Right cardiac atrium (tissue), 5 donors: ENCODE measurements around the gene PAX8. TPM values are rescaled to one million over a fixed set of nuclear protein-coding genes. Genes with fewer than 3 reads are reported as not detected.

Experiments
- ATAC-seq, 2 donors: fragments of 200-7000 bp; cut with Tn5 transposase; one replicate each; pipeline versions ENCODE4 v1.8.0 to v1.9.1; 2020; ENCODE audit warnings: moderate library complexity in 2 of 2, mild to moderate bottlenecking in 1 of 2
- DNase-seq, 3 donors: peaks; one replicate each; pipeline ENCODE4 v3.0.0-alpha.2; 2020
- H3K27ac ChIP-seq: one replicate; pipeline ENCODE4 v1.5.1; 2013; ENCODE audit warnings: mild to moderate bottlenecking, low read length, control low read depth, moderate library complexity
- H3K27me3 ChIP-seq: one replicate; pipeline ENCODE4 v1.6.1; 2013; ENCODE audit not compliant: control insufficient read depth, insufficient read depth
- H3K4me1 ChIP-seq: one replicate; pipeline ENCODE4 v1.6.1; 2013; ENCODE audit warnings: low read length; ENCODE audit not compliant: control insufficient read depth, insufficient read depth
- H3K4me3 ChIP-seq: one replicate; pipeline ENCODE4 v1.5.1; 2013; ENCODE audit warnings: low read length, control low read depth
- H3K9me3 ChIP-seq: one replicate; pipeline ENCODE4 v1.6.1; 2013; ENCODE audit warnings: low read length; ENCODE audit not compliant: control insufficient read depth
- WGBS: extraction: QIAGEN DNeasy Blood & Tissue Kit; methylation state at CpG from one replicate; pipeline ENCODE4 v1.1.7; 2013; 5-methylcytosine and 5-hydroxymethylcytosine counted together
- intact Hi-C, 4 donors: fragments of 100-400 bp; cut with DNase I; formaldehyde crosslinking; loops; one replicate each; pipeline versions ENCODE4 v1.11.0 to v1.14.0; 2022 to 2023
- polyA plus RNA-seq: library from polyadenylated mRNA; stranded (reverse); fragments of 200-250 nt; gene quantifications from one replicate; pipeline ENCODE4 v1.2.3, GENCODE V29; 2013
- total RNA-seq, 4 donors: library from RNA; stranded (reverse); fragmentation: NEBNext Ultra II Directional; extraction: Animal tissue kit (Norgen Biotek cat#: 25700); gene quantifications; one replicate each; pipeline ENCODE4 v1.2.1, GENCODE V29; 2021
- donor health status: healthy with polysubstance abuse.
- donor health status: DM: no; HTN: yes; CAD: no.
- donor health status: DM: no; HTN: no; CAD: no.
- donor health status: DM: no; HTN: yes; CAD: no; lungs with severe emphysema.
- donor health status: DM: yes; HTN: yes; CAD: no.

The PAX8 gene
- total and polyA plus RNA-seq, 5 donors: 0.05 to 1.9 (median 0.40) TPM; not detected in 1

DNA sequence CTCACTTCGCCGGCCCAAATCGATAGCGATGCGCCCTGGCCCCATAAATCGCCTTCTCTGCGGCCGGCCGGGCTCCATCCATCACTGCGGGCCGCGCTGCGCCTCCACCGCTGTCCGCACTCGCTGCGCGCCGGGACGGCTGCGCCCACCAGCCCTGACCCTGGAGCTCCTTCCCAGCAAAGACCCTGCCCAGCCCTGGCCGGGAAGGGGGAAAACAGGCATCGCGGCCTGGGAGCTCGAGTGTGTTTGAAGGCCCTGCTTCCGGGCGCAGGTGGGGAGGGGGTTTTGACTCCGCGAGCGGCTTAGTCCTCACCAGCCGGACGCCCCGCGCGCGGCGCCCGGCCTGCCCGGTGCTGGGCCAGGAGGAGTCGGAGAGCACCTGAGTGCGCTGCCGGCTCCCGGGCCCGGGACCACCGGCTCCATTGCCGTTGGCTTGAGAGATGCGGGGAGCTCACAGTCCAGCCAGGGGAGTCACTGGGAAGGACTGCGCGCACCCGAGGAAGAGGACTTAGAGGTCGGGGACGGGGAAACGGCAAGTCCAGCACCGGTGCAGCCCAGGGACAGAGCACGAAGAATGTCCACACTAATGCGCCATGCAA lies 1.1 kb downstream of the PAX8 start:
- DNase-seq (peak in 1 of 3 donors; percentile 50), ATAC-seq (no peak)
- no peaks in the 10 kb centered on the region for H3K27me3 ChIP-seq
- H3K4me3 ChIP-seq: no peak overlapping the region
- H3K27ac ChIP-seq: no peak overlapping the region
- H3K4me1 ChIP-seq: no peaks in the 10 kb centered on the region
- H3K9me3 ChIP-seq: no peaks in the 10 kb centered on the region
- intact Hi-C loops: no loop called here
- 1% methylated on average over 56 of the region's 56 CpGs for WGBS

DNA sequence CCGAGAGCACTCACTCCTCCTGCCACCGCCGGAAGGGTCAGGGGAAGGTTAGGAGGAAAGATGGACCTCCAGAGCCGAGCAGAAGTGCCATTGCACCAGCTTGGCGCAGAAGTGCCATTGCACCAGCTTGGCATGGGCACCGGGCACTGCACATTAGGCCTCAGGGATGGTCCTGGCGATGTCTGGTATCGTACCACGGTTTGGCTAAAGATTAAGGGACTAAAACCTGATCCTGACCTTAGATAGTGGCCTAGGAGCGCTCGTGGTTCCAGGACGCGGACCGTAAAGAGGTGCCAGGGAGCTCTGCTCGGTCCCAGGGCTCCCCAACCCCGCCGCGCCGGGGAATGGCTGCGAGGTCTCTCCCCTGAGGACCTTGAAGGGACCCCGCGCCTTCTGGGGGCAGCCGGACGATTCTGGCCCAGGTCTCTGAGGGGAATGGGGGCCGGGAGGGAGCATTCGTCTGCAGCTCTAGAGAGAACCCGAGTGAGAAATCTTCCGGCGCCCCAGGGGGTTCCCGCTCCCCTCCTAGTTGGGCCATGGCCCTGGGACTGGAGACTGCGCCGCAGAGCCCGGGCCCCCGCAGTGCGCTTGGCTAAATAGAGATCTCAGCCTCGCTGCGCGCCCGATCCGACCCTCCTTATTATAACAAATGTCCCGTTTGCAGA lies 1.8 kb downstream of the PAX8 start:
- peak; percentile 29 to 38 for ATAC-seq
- no peaks in the 10 kb centered on the region for H3K9me3 ChIP-seq
- intact Hi-C loops: no loop called here
- WGBS: 3% methylated on average over 41 of the region's 41 CpGs
- no peaks in the 10 kb centered on the region for H3K27me3 ChIP-seq
- H3K4me3 ChIP-seq: no peak overlapping the region
- no peak for DNase-seq
- H3K4me1 ChIP-seq: no peaks in the 10 kb centered on the region
- H3K27ac ChIP-seq: no peak overlapping the region

- H3K4me1 ChIP-seq: no peaks in the 10 kb centered on the region
- DNase-seq (no peak), ATAC-seq (no peak)
- WGBS: 6% methylated on average over 18 of the region's 18 CpGs
- H3K27me3 ChIP-seq: no peaks in the 10 kb centered on the region
- intact Hi-C loops: no loop called here
- no peak overlapping the region for H3K27ac ChIP-seq
- H3K4me3 ChIP-seq: no peak overlapping the region
- no peaks in the 10 kb centered on the region for H3K9me3 ChIP-seq
These were observed 2.4 kb downstream of the PAX8 start for GRCh38 chr2:113276216-113276760.

- WGBS: 5% methylated on average over 38 of the region's 38 CpGs
These were observed 3.0 kb downstream of the PAX8 start for GRCh38 chr2:113275556-113276215.

DNA sequence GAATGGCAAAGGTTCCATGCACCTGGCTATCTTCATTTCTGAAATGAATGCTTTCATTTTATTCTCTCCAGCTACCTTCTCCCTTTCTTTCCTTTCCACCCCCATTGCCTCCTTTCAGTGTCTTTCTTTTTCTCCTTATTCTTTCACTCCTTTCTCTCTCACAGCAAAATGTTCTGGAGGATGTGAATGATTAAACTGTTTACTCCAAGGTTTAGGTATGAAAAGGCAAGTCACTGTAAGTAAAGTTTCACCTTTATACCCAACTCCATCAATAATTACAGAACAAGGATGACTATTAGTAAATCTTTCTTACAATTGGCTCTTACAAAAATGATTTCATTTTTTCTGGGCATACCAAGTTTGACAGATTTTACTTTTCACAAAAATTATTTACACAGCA lies 4.3 kb downstream of the PAX8 start:
- Histone ChIP-seq H3K27ac (no peak overlapping the region), H3K9me3 (no peaks in the 10 kb centered on the region), H3K4me3 (no peak overlapping the region), H3K27me3 (no peaks in the 10 kb centered on the region), H3K4me1 (no peaks in the 10 kb centered on the region)
- no peak for ATAC-seq
- DNase-seq: no peak
- intact Hi-C loops: no loop called here

More at GRCh38 chr2:113275556-113276215, 3.0 kb downstream of the PAX8 start:
- no peaks in the 10 kb centered on the region for H3K9me3 ChIP-seq
- ATAC-seq (no peak), DNase-seq (no peak)
- no peaks in the 10 kb centered on the region for H3K4me1 ChIP-seq
- H3K27ac ChIP-seq: no peak overlapping the region
- H3K27me3 ChIP-seq: no peaks in the 10 kb centered on the region
- H3K4me3 ChIP-seq: no peak overlapping the region
- intact Hi-C loops: no loop called here

GRCh38 chr2:113273981-113274380 lies 4.7 kb downstream of the PAX8 start:
- WGBS: 16% methylated on average over 9 of the region's 9 CpGs
- no peak overlapping the region for H3K4me3 ChIP-seq
- no peak overlapping the region for H3K27ac ChIP-seq
- H3K4me1 ChIP-seq: no peaks in the 10 kb centered on the region
- DNase-seq (no peak), ATAC-seq (no peak)
- intact Hi-C loops: no loop called here
- no peaks in the 10 kb centered on the region for H3K27me3 ChIP-seq
- H3K9me3 ChIP-seq: no peaks in the 10 kb centered on the region

DNA sequence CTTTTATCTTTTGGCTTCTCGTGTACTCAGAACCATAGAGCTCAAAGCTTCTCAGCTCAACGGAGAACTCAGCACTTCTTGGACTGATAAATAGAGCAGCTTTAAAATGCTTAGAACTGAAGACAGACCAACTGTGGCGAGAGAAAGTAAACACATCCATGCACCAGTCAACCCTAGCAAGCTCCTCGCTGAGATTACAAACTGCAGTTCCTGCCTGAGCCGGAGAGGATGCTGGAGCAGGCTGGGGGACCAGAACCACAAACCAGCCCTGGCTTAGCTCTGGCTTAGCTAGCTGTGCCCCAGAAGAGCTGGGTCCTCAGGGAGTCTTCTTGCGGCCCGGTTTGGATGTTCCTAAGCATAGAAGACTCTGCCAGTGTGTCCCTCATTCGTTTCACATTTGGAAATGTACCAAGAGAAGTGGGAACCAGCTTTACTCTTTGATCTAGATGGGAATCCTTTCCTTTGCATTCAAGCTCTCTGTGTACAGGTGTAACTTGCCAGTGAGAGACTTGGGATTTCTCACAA lies 5.6 kb downstream of the PAX8 start:
- H3K9me3 ChIP-seq: no peaks in the 10 kb centered on the region
- ATAC-seq (no peak), DNase-seq (no peak)
- H3K4me3 ChIP-seq: no peak overlapping the region
- no peak overlapping the region for H3K27ac ChIP-seq
- intact Hi-C loops: no loop called here
- 4% methylated on average over 8 of the region's 8 CpGs for WGBS
- no peaks in the 10 kb centered on the region for H3K27me3 ChIP-seq
- H3K4me1 ChIP-seq: no peaks in the 10 kb centered on the region

GRCh38 chr2:113272477-113272876 lies 6.2 kb downstream of the PAX8 start:
- ATAC-seq (no peak), DNase-seq (no peak)
- Histone ChIP-seq H3K9me3 (no peaks in the 10 kb centered on the region), H3K4me3 (no peak overlapping the region), H3K4me1 (no peaks in the 10 kb centered on the region), H3K27ac (no peak overlapping the region), H3K27me3 (no peaks in the 10 kb centered on the region)
- 13% methylated on average over 5 of the region's 5 CpGs for WGBS
- intact Hi-C loops: no loop called here

DNA sequence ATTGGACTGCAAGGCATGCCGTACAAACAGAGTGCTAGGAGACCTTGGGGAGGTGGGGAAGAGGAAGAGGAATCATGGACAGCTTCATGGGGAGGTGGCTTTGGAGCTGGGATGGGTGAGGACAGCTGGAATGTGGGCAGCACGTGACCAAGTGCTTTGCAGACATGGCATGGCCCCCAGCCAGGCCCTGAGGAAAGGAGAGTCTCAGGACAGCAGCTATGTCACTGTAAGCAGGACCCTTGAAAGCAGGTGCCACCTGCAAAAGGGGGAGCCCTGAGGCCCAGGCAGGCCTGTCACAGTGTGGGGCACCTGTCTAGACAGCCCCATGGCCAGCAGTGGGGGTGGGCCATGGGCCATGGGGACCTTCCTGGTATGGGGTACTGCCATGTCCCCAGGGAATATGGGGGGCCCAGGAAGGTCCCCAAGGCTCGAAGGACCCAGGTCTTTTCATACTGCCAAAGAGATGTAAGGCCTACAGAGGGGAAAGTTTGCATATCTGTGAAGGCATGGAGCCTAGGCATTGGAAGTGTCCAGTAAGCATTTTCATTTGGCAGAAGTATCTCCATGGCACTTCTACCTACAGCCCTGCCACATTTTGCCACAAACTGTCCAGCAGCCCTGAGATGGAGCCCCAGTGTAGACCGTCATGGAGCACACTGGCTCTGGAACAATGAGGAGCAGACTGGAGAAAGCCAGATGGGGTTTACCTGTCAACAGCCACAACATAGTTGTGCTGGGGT lies 9.9 kb downstream of the PAX8 start:
- no peak overlapping the region for H3K4me3 ChIP-seq
- no peaks in the 10 kb centered on the region for H3K27me3 ChIP-seq
- H3K4me1 ChIP-seq: no peaks in the 10 kb centered on the region
- H3K9me3 ChIP-seq: no peaks in the 10 kb centered on the region
- 72% methylated on average over 4 of the region's 4 CpGs for WGBS
- no peak for DNase-seq
- no peak for ATAC-seq
- intact Hi-C loops: no loop called here
- H3K27ac ChIP-seq: no peak overlapping the region

GRCh38 chr2:113266431-113266830 lies 12.3 kb downstream of the PAX8 start:
- Histone ChIP-seq H3K4me1 (no peaks in the 10 kb centered on the region), H3K27ac (no peak overlapping the region), H3K27me3 (no peaks in the 10 kb centered on the region), H3K4me3 (no peak overlapping the region), H3K9me3 (no peaks in the 10 kb centered on the region)
- ATAC-seq (no peak), DNase-seq (no peak)
- intact Hi-C loops: no loop called here
- WGBS: 61% methylated on average over 7 of the region's 7 CpGs
